Measurements from ENCODE around the gene STPG2. TPM values are rescaled to one million over a fixed set of nuclear protein-coding genes. Genes with fewer than 3 reads are reported as not detected.
A peak's percentile ranks its signal among the peaks of the same experiment; 100 is the strongest.

STPG2 gene
- total RNA-seq, 1 experiment from 2014 or later = not detected

DNA sequence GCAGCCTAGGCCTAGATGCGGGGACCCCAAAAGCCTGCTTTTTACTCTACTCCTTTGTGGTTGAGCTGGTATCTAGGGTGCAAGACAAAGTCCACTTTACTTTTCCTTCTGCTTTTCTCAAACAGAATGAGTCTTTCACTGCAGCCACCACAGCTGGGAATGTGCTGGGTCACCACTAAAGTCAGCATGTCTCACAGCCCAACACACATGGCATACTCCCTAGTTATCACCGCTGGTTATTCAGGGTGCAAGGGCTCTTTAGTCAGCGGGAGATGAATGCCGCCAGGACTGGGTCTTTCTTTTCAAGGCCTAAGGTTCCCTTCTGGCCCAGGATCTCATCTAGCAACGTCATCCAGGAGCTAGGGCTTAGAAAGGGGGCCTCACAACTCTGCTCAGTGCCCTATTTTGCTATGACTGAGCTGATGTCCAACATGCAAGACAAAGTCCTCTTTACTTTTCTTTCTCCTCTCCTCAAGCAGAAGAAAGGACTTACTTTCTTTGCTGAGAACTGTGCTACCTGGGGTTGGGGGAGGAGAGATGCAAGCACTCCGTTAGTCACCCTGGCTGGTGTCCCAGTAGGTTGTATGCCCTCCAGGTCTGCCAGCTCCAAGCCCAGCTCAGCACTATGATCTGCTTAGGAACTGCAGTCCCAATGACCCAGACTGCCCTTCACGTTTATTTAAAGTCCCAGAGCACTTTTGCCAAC is 22.9 kb upstream of the STPG2 start:
- Histone ChIP-seq H3K4me3 (ENCODE audit: low read depth in 2 of 2, low read length in 2 of 2) (no peak overlapping the region), H3K9me3 (ENCODE audit: control insufficient read depth, insufficient read depth, low read depth, low read length) (no peaks in the 10 kb centered on the region), H3K4me1 (ENCODE audit: control insufficient read depth, insufficient read depth, low read length) (no peaks in the 10 kb centered on the region), H3K27ac (ENCODE audit: low read length) (no peak overlapping the region), H3K36me3 (ENCODE audit: control insufficient read depth, insufficient read depth, low read length) (no peaks in the 10 kb centered on the region), H3K27me3 (ENCODE audit: control insufficient read depth, insufficient read depth, low read length) (no peaks in the 10 kb centered on the region)
- DNase-seq (ENCODE audit: low read depth, low spot score) (no peak), ATAC-seq (peak; percentile 88)
- intact Hi-C loops (cut with micrococcal nuclease; ENCODE audit: unreplicated experiment) = loop anchor here (10.0 kb wide), 1 partner anchor 569 kb away; no protein-coding TSS in a partner anchor
- TF ChIP-seq POLR2AphosphoS5 (IDR thresholded peaks at IDR 0.05; ENCODE audit: low read depth, low read length) (no peak), TCF7L2 (IDR thresholded peaks at IDR 0.05; ENCODE audit: low read depth, low read length) (no peak), SIN3A (IDR thresholded peaks at IDR 0.05; ENCODE audit: borderline replicate concordance, insufficient read depth, low read depth, low read length) (no peak)
- TF ChIP-seq, protein P1, sequence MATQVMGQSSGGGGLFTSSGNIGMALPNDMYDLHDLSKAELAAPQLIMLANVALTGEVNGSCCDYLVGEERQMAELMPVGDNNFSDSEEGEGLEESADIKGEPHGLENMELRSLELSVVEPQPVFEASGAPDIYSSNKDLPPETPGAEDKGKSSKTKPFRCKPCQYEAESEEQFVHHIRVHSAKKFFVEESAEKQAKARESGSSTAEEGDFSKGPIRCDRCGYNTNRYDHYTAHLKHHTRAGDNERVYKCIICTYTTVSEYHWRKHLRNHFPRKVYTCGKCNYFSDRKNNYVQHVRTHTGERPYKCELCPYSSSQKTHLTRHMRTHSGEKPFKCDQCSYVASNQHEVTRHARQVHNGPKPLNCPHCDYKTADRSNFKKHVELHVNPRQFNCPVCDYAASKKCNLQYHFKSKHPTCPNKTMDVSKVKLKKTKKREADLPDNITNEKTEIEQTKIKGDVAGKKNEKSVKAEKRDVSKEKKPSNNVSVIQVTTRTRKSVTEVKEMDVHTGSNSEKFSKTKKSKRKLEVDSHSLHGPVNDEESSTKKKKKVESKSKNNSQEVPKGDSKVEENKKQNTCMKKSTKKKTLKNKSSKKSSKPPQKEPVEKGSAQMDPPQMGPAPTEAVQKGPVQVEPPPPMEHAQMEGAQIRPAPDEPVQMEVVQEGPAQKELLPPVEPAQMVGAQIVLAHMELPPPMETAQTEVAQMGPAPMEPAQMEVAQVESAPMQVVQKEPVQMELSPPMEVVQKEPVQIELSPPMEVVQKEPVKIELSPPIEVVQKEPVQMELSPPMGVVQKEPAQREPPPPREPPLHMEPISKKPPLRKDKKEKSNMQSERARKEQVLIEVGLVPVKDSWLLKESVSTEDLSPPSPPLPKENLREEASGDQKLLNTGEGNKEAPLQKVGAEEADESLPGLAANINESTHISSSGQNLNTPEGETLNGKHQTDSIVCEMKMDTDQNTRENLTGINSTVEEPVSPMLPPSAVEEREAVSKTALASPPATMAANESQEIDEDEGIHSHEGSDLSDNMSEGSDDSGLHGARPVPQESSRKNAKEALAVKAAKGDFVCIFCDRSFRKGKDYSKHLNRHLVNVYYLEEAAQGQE (IDR thresholded peaks at IDR 0.05; ENCODE audit: insufficient read depth in 1 of 2, low read depth in 2 of 2, low read length in 1 of 2) = no peak
- TF ChIP-seq, protein P2, sequence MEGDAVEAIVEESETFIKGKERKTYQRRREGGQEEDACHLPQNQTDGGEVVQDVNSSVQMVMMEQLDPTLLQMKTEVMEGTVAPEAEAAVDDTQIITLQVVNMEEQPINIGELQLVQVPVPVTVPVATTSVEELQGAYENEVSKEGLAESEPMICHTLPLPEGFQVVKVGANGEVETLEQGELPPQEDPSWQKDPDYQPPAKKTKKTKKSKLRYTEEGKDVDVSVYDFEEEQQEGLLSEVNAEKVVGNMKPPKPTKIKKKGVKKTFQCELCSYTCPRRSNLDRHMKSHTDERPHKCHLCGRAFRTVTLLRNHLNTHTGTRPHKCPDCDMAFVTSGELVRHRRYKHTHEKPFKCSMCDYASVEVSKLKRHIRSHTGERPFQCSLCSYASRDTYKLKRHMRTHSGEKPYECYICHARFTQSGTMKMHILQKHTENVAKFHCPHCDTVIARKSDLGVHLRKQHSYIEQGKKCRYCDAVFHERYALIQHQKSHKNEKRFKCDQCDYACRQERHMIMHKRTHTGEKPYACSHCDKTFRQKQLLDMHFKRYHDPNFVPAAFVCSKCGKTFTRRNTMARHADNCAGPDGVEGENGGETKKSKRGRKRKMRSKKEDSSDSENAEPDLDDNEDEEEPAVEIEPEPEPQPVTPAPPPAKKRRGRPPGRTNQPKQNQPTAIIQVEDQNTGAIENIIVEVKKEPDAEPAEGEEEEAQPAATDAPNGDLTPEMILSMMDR (IDR thresholded peaks at IDR 0.05) = no peak
- ChIA-PET POLR2A (no interaction called here), CTCF (no interaction called here)
- in situ Hi-C loops (cut with HindIII; ENCODE audit: low pct_unique_long_range_greater_than_20kb, low sequenced_read_pairs) = no loop called here
- no TSS peak for BruUV-seq (replicated peaks)

DNA sequence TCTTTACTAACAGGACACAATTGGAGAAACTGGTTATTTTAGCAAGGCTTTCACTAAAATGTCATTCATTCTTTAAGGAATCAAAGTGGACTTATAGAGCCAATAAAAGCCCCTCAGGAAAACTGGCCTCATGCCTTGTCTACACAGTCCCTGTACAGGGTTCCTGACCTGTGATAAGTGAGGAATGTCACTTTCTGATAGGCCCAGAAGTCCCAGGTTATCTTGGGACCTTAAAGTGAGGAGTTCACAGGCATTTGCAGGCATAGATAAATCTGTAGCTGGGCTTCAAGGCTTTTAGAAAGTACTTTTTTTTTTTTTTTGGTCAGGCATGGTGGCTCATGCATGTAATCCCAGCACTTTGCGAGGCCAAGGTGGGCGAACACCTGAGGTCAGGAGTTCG is 19.4 kb upstream of the STPG2 start:
- H3K36me3 ChIP-seq (ENCODE audit: control insufficient read depth, insufficient read depth, low read length) = no peaks in the 10 kb centered on the region
- no peak overlapping the region for H3K27ac ChIP-seq (ENCODE audit: low read length)
- H3K9me3 ChIP-seq (ENCODE audit: control insufficient read depth, insufficient read depth, low read depth, low read length) = no peaks in the 10 kb centered on the region
- CTCF ChIA-PET = no interaction called here
- DNase-seq (ENCODE audit: low read depth, low spot score) (no peak), ATAC-seq (no peak)
- POLR2A ChIA-PET = no interaction called here
- H3K4me1 ChIP-seq (ENCODE audit: control insufficient read depth, insufficient read depth, low read length) = no peaks in the 10 kb centered on the region
- H3K4me3 ChIP-seq (ENCODE audit: low read depth in 2 of 2, low read length in 2 of 2) = no peak overlapping the region
- no peaks in the 10 kb centered on the region for H3K27me3 ChIP-seq (ENCODE audit: control insufficient read depth, insufficient read depth, low read length)
- intact Hi-C loops (cut with micrococcal nuclease; ENCODE audit: unreplicated experiment) = loop anchor here (10.0 kb wide), 1 partner anchor 572 kb away; no protein-coding TSS in a partner anchor
- in situ Hi-C loops (cut with HindIII; ENCODE audit: low pct_unique_long_range_greater_than_20kb, low sequenced_read_pairs) = no loop called here
- no TSS peak for BruUV-seq (replicated peaks)
- TF ChIP-seq SIN3A (IDR thresholded peaks at IDR 0.05; ENCODE audit: borderline replicate concordance, insufficient read depth, low read depth, low read length) = no peak

Data from Panc1 (cell line).